Stimulated activated effector memory CD8-positive, alpha-beta T cell treated with anti-CD3 and anti-CD28 coated beads, Interleukin-12 subunit alpha, Interleukin-12 subunit beta, amount 100 ng/mL, for 72 hours (primary cell): ENCODE measurements around the gene PPM1L.
"Not testable (repeated sequence)": the region's sequence is repeated elsewhere in the genome, so short reads cannot be mapped to it uniquely, and the experiment has no call there.

ENCODE experiments used
- ATAC-seq: fragments of 150-1000 bp; cut with Tn5 transposase; 2 replicates; pipeline ENCODE4 v1.10.0; 2021
- DNase-seq, 2 donors: peaks; one replicate each; pipeline ENCODE4 v3.0.0; 2021 to 2022; ENCODE audit warnings: low spot score in 2 of 2
- H3K27ac Mint-ChIP-seq: one replicate; pipeline ENCODE4 v1.8.0; 2022; ENCODE audit warnings: mild to moderate bottlenecking, mixed read lengths
- H3K36me3 Mint-ChIP-seq: one replicate; pipeline ENCODE4 v1.8.0; 2022; ENCODE audit warnings: mild to moderate bottlenecking, mixed read lengths
- H3K4me1 Mint-ChIP-seq: one replicate; pipeline ENCODE4 v1.8.0; 2022; ENCODE audit warnings: mixed read lengths
- H3K4me3 Mint-ChIP-seq: one replicate; pipeline ENCODE4 v1.8.0; 2022; ENCODE audit warnings: mild to moderate bottlenecking, mixed read lengths
- H3K9me3 Mint-ChIP-seq: one replicate; pipeline ENCODE4 v1.8.0; 2022; ENCODE audit warnings: mixed read lengths

PPM1L gene

GRCh38 chr3:160755776-160756304 is at the start of gene PPM1L:
PPM1L (plus strand) TSS chr3:160756231.
- ATAC-seq (peak; percentile 65), DNase-seq (peak in 1 of 2 donors; percentile 51)
- Mint-ChIP-seq H3K9me3 (no peaks in the 10 kb centered on the region), H3K27ac (peak within 1 kb of the TSS; percentile 97), H3K4me1 (peaks cover 30% of the 10 kb centered on the region), H3K36me3 (peaks cover 6% of the 10 kb centered on the region), H3K4me3 (peak within 1 kb of the TSS; percentile 94)

- Mint-ChIP-seq H3K4me1 (no peaks in the 10 kb centered on the region), H3K9me3 (no peaks in the 10 kb centered on the region)
- no peak for DNase-seq
Observed at GRCh38 chr3:160707187-160707794, 48.7 kb upstream of the PPM1L start.

GRCh38 chr3:160709477-160710182 is 46.4 kb upstream of the PPM1L start:
- H3K36me3 Mint-ChIP-seq, result no peaks in the 10 kb centered on the region
- no peaks in the 10 kb centered on the region for H3K4me1 Mint-ChIP-seq
- no peak overlapping the region for H3K27ac Mint-ChIP-seq
- no peak for DNase-seq
- no peak overlapping the region for H3K4me3 Mint-ChIP-seq
- no peak for ATAC-seq
- H3K9me3 Mint-ChIP-seq, result no peaks in the 10 kb centered on the region

More at GRCh38 chr3:160707187-160707794, 48.7 kb upstream of the PPM1L start:
- no peak overlapping the region for H3K4me3 Mint-ChIP-seq
- peak; percentile 65 for ATAC-seq
- H3K27ac Mint-ChIP-seq, result no peak overlapping the region
- no peaks in the 10 kb centered on the region for H3K36me3 Mint-ChIP-seq

- DNase-seq, H3K4me3 Mint-ChIP-seq, H3K4me1 Mint-ChIP-seq, H3K27ac Mint-ChIP-seq, H3K36me3 Mint-ChIP-seq, ATAC-seq, H3K9me3 Mint-ChIP-seq: not testable (repeated sequence)
Observed at GRCh38 chr3:160713144-160713543, 42.9 kb upstream of the PPM1L start.

- DNase-seq (no peak), ATAC-seq (no peak)
- Mint-ChIP-seq H3K9me3 (no peaks in the 10 kb centered on the region), H3K4me3 (no peak overlapping the region), H3K27ac (no peak overlapping the region), H3K36me3 (no peaks in the 10 kb centered on the region), H3K4me1 (no peaks in the 10 kb centered on the region)
Observed at GRCh38 chr3:160719710-160720109, 36.3 kb upstream of the PPM1L start.

- no peak overlapping the region for H3K4me3 Mint-ChIP-seq
- H3K27ac Mint-ChIP-seq, result no peak overlapping the region
- no peaks in the 10 kb centered on the region for H3K36me3 Mint-ChIP-seq
- no peak for DNase-seq
- no peaks in the 10 kb centered on the region for H3K4me1 Mint-ChIP-seq
- ATAC-seq, result no peak
- no peaks in the 10 kb centered on the region for H3K9me3 Mint-ChIP-seq
Observed at GRCh38 chr3:160720123-160720746, 35.8 kb upstream of the PPM1L start.

- no peaks in the 10 kb centered on the region for H3K36me3 Mint-ChIP-seq
- no peak overlapping the region for H3K4me3 Mint-ChIP-seq
- no peak overlapping the region for H3K27ac Mint-ChIP-seq
- no peak for ATAC-seq
- no peak for DNase-seq
- no peaks in the 10 kb centered on the region for H3K4me1 Mint-ChIP-seq
- H3K9me3 Mint-ChIP-seq, result no peaks in the 10 kb centered on the region
Observed at GRCh38 chr3:160722331-160722730, 33.7 kb upstream of the PPM1L start.

GRCh38 chr3:160725338-160725737 is 30.7 kb upstream of the PPM1L start:
- no peaks in the 10 kb centered on the region for H3K36me3 Mint-ChIP-seq
- H3K4me1 Mint-ChIP-seq, result no peaks in the 10 kb centered on the region
- no peak for DNase-seq
- no peaks in the 10 kb centered on the region for H3K9me3 Mint-ChIP-seq
- no peak for ATAC-seq
- no peak overlapping the region for H3K4me3 Mint-ChIP-seq
- no peak overlapping the region for H3K27ac Mint-ChIP-seq

GRCh38 chr3:160735826-160736225 is 20.2 kb upstream of the PPM1L start:
- Mint-ChIP-seq H3K4me1 (no peaks in the 10 kb centered on the region), H3K36me3 (no peaks in the 10 kb centered on the region), H3K27ac (no peak overlapping the region), H3K9me3 (no peaks in the 10 kb centered on the region), H3K4me3 (no peak overlapping the region)
- DNase-seq (no peak), ATAC-seq (no peak)

GRCh38 chr3:160738048-160738447 is 18.0 kb upstream of the PPM1L start:
- H3K27ac Mint-ChIP-seq, result no peak overlapping the region
- no peak overlapping the region for H3K4me3 Mint-ChIP-seq
- DNase-seq (no peak), ATAC-seq (no peak)
- no peaks in the 10 kb centered on the region for H3K4me1 Mint-ChIP-seq
- H3K9me3 Mint-ChIP-seq, result no peaks in the 10 kb centered on the region
- no peaks in the 10 kb centered on the region for H3K36me3 Mint-ChIP-seq

GRCh38 chr3:160739079-160739478 is 17.0 kb upstream of the PPM1L start:
- DNase-seq, result no peak
- Mint-ChIP-seq H3K4me3 (no peak overlapping the region), H3K27ac (no peak overlapping the region), H3K36me3 (no peaks in the 10 kb centered on the region), H3K4me1 (no peaks in the 10 kb centered on the region), H3K9me3 (no peaks in the 10 kb centered on the region)
- no peak for ATAC-seq

GRCh38 chr3:160746976-160747375 is 9.1 kb upstream of the PPM1L start:
- Mint-ChIP-seq H3K4me3 (no peak overlapping the region), H3K4me1 (no peaks in the 10 kb centered on the region), H3K27ac (no peak overlapping the region), H3K9me3 (no peaks in the 10 kb centered on the region), H3K36me3 (no peaks in the 10 kb centered on the region)
- ATAC-seq (no peak), DNase-seq (no peak)

GRCh38 chr3:160747422-160747821 is 8.6 kb upstream of the PPM1L start:
- Mint-ChIP-seq H3K27ac (no peak overlapping the region), H3K36me3 (no peaks in the 10 kb centered on the region), H3K4me3 (no peak overlapping the region), H3K9me3 (no peaks in the 10 kb centered on the region), H3K4me1 (no peaks in the 10 kb centered on the region)
- ATAC-seq, result no peak
- DNase-seq, result no peak

GRCh38 chr3:160748231-160748630 is 7.8 kb upstream of the PPM1L start:
- Mint-ChIP-seq H3K36me3 (no peaks in the 10 kb centered on the region), H3K27ac (no peak overlapping the region), H3K4me3 (no peak overlapping the region), H3K9me3 (no peaks in the 10 kb centered on the region), H3K4me1 (no peaks in the 10 kb centered on the region)
- ATAC-seq (no peak), DNase-seq (no peak)

GRCh38 chr3:160748787-160749186 is 7.2 kb upstream of the PPM1L start:
- ATAC-seq (no peak), DNase-seq (no peak)
- Mint-ChIP-seq H3K36me3 (no peaks in the 10 kb centered on the region), H3K9me3 (no peaks in the 10 kb centered on the region), H3K27ac (no peak overlapping the region), H3K4me3 (no peak overlapping the region), H3K4me1 (no peaks in the 10 kb centered on the region)

GRCh38 chr3:160753953-160754352 is 2.1 kb upstream of the PPM1L start:
- ATAC-seq, result no peak
- peaks cover 6% of the 10 kb centered on the region for H3K36me3 Mint-ChIP-seq
- H3K9me3 Mint-ChIP-seq, result no peaks in the 10 kb centered on the region
- H3K4me3 Mint-ChIP-seq, result peak overlapping the region; percentile 94
- no peak for DNase-seq
- peaks cover 30% of the 10 kb centered on the region for H3K4me1 Mint-ChIP-seq
- no peak overlapping the region for H3K27ac Mint-ChIP-seq
